Measurements from ENCODE around the gene ITGA6.
"Not testable (repeated sequence)": the region's sequence is repeated elsewhere in the genome, so short reads cannot be mapped to it uniquely, and the experiment has no call there.

The ITGA6 gene

GRCh38 chr2:172531309-172531708 is 103.9 kb downstream of the ITGA6 start:
- no peaks in the 10 kb centered on the region; the same call in 1 of the 2 replicates for H3K4me1 ChIP-seq (ENCODE audit: control insufficient read depth, insufficient read depth, low read length)
- no peak overlapping the region for H3K4me3 ChIP-seq (ENCODE audit: low read depth, low read length)
- peaks cover 55% of the 10 kb centered on the region for H3K9me3 ChIP-seq (ENCODE audit: control insufficient read depth, insufficient read depth, low read length)
- no peaks in the 10 kb centered on the region for H3K27me3 ChIP-seq (ENCODE audit: control insufficient read depth, insufficient read depth, low read length)
- H3K9ac ChIP-seq (ENCODE audit: low read depth, low read length) = no peak overlapping the region
- H3K36me3 ChIP-seq (ENCODE audit: control insufficient read depth, insufficient read depth, low read length) = no peaks in the 10 kb centered on the region
- H3K27ac ChIP-seq (ENCODE audit: low read depth, low read length) = no peak overlapping the region

- H3K36me3 ChIP-seq (ENCODE audit: control insufficient read depth, insufficient read depth, low read length) = not testable (repeated sequence)
Measured at GRCh38 chr2:172532461-172532860, 105.1 kb downstream of the ITGA6 start.

GRCh38 chr2:172533687-172534086 is 106.3 kb downstream of the ITGA6 start:
- Histone ChIP-seq H3K9me3 (ENCODE audit: control insufficient read depth, insufficient read depth, low read length) (peaks cover 54% of the 10 kb centered on the region), H3K36me3 (ENCODE audit: control insufficient read depth, insufficient read depth, low read length) (no peaks in the 10 kb centered on the region), H3K27ac (ENCODE audit: low read depth, low read length) (peak overlapping the region; percentile 88), H3K4me3 (ENCODE audit: low read depth, low read length) (no peak overlapping the region), H3K9ac (ENCODE audit: low read depth, low read length) (no peak overlapping the region), H3K27me3 (ENCODE audit: control insufficient read depth, insufficient read depth, low read length) (no peaks in the 10 kb centered on the region), H3K4me1 (ENCODE audit: control insufficient read depth, insufficient read depth, low read length) (no peaks in the 10 kb centered on the region; the same call in 1 of the 2 replicates)

More at GRCh38 chr2:172532461-172532860, 105.1 kb downstream of the ITGA6 start:
- peaks cover 54% of the 10 kb centered on the region for H3K9me3 ChIP-seq (ENCODE audit: control insufficient read depth, insufficient read depth, low read length)
- not testable (repeated sequence) for H3K4me3 ChIP-seq (ENCODE audit: low read depth, low read length); H3K9ac ChIP-seq (ENCODE audit: low read depth, low read length); H3K27me3 ChIP-seq (ENCODE audit: control insufficient read depth, insufficient read depth, low read length); H3K4me1 ChIP-seq (ENCODE audit: control insufficient read depth, insufficient read depth, low read length)
- peak overlapping the region; percentile 88 for H3K27ac ChIP-seq (ENCODE audit: low read depth, low read length)

DNA sequence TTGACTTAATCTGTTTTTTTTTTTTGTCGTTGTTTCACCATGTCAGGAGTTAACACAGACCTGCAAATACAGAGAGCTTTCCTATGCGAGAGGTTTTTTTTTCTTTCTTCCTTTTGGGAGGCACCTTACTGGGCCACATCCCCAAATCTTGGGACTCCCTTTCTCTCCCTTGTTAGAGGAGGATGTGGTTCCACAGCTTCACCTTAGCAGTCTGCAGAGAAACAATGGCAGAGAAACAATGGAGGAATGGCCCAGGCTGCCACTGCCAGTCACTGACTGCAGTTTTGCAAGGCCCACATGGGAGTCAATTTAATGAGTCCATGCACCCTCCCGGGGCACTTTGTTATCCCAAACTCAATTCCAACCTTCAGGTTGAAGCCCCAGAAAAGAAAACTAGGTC is 107.7 kb downstream of the ITGA6 start:
- no peak overlapping the region for H3K4me3 ChIP-seq (ENCODE audit: low read depth, low read length)
- H3K27me3 ChIP-seq (ENCODE audit: control insufficient read depth, insufficient read depth, low read length) = no peaks in the 10 kb centered on the region
- no peaks in the 10 kb centered on the region for H3K36me3 ChIP-seq (ENCODE audit: control insufficient read depth, insufficient read depth, low read length)
- peaks cover 59% of the 10 kb centered on the region for H3K9me3 ChIP-seq (ENCODE audit: control insufficient read depth, insufficient read depth, low read length)
- H3K27ac ChIP-seq (ENCODE audit: low read depth, low read length) = peak overlapping the region; percentile 78
- no peaks in the 10 kb centered on the region; the same call in 1 of the 2 replicates for H3K4me1 ChIP-seq (ENCODE audit: control insufficient read depth, insufficient read depth, low read length)
- H3K9ac ChIP-seq (ENCODE audit: low read depth, low read length) = no peak overlapping the region

DNA sequence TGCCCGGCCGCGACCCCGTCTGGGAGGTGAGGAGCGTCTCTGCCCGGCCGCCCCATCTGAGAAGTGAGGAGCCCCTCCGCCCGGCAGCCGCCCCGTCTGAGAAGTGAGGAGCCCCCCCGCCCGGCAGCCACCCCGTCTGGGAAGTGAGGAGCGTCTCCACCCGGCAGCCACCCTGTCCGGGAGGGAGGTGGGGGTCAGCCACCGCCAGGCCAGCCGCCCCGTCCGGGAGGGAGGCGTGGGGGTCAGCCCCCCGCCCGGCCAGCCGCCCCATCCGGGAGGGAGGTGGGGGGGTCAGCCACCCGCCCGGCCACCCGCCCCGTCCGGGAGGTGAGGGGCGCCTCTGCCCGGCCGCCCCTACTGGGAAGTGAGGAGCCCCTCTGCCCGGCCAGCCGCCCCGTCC is 110.5 kb downstream of the ITGA6 start:
- not testable (repeated sequence) for H3K4me3 ChIP-seq (ENCODE audit: low read depth, low read length); H3K9ac ChIP-seq (ENCODE audit: low read depth, low read length); H3K4me1 ChIP-seq (ENCODE audit: control insufficient read depth, insufficient read depth, low read length); H3K27me3 ChIP-seq (ENCODE audit: control insufficient read depth, insufficient read depth, low read length); H3K36me3 ChIP-seq (ENCODE audit: control insufficient read depth, insufficient read depth, low read length); H3K27ac ChIP-seq (ENCODE audit: low read depth, low read length)
- H3K9me3 ChIP-seq (ENCODE audit: control insufficient read depth, insufficient read depth, low read length) = peaks cover 49% of the 10 kb centered on the region

DNA sequence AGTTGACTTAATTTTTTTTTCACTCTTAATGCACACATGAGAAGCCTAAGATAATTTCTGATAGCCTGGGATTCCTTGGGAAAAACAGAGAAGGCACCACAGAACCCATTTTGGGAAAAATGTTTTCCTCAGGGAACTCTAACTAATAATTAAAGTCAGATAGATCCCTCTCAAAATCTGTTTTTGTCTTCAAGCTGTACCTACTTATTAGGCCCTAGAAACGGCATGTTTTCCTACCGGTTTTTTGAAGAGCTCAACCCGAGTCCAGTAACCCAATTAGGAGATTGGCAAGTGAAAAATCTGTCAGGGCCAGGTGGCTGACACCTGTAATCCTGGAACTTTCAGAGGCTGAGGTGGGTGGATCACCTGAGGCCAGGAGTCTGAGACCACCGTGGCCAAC is 112.4 kb downstream of the ITGA6 start:
- H3K27ac ChIP-seq (ENCODE audit: low read depth, low read length) = no peak overlapping the region
- H3K4me1 ChIP-seq (ENCODE audit: control insufficient read depth, insufficient read depth, low read length) = no peaks in the 10 kb centered on the region; the same call in 1 of the 2 replicates
- H3K27me3 ChIP-seq (ENCODE audit: control insufficient read depth, insufficient read depth, low read length) = no peaks in the 10 kb centered on the region
- no peaks in the 10 kb centered on the region for H3K36me3 ChIP-seq (ENCODE audit: control insufficient read depth, insufficient read depth, low read length)
- H3K4me3 ChIP-seq (ENCODE audit: low read depth, low read length) = no peak overlapping the region
- no peak overlapping the region for H3K9ac ChIP-seq (ENCODE audit: low read depth, low read length)
- peaks cover 45% of the 10 kb centered on the region for H3K9me3 ChIP-seq (ENCODE audit: control insufficient read depth, insufficient read depth, low read length)

GRCh38 chr2:172540421-172540820 is 113.0 kb downstream of the ITGA6 start:
- Histone ChIP-seq H3K4me3 (ENCODE audit: low read depth, low read length) (no peak overlapping the region), H3K9me3 (ENCODE audit: control insufficient read depth, insufficient read depth, low read length) (peaks cover 50% of the 10 kb centered on the region), H3K9ac (ENCODE audit: low read depth, low read length) (no peak overlapping the region), H3K36me3 (ENCODE audit: control insufficient read depth, insufficient read depth, low read length) (no peaks in the 10 kb centered on the region), H3K27ac (ENCODE audit: low read depth, low read length) (no peak overlapping the region), H3K4me1 (ENCODE audit: control insufficient read depth, insufficient read depth, low read length) (no peaks in the 10 kb centered on the region; the same call in 1 of the 2 replicates), H3K27me3 (ENCODE audit: control insufficient read depth, insufficient read depth, low read length) (no peaks in the 10 kb centered on the region)

DNA sequence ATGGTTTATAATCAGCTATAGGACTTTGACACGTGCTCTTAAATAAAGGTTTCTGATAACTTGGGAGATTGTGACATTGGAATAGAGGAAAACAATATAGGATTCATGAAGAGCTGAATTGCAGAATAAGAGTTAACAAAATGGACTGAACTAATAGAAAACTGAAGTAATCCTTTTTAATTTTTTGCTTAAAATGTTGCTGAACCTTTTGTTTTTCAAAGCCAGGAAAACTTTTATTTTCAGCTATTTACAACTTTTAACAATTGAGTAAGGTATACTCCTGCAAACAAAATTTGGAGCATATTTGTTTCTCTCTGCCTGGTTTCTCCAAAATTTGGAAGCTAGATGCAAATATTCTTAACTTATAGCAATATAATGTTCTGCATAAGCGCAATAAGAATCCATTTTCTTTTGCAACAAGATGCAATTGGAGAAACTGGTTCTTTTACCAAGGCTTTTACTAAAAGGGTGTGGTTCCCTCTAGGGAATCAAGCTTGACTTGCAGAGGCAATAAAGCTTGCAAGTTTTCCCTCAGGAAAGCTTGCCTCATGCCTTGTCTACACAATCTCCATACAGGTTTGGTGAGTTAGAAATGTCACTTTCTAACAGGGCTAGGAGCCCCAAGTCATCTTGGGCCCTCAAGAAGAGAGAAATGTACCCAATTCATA is 118.2 kb downstream of the ITGA6 start:
- no peaks in the 10 kb centered on the region for H3K36me3 ChIP-seq (ENCODE audit: control insufficient read depth, insufficient read depth, low read length)
- no peaks in the 10 kb centered on the region for H3K27me3 ChIP-seq (ENCODE audit: control insufficient read depth, insufficient read depth, low read length)
- H3K4me1 ChIP-seq (ENCODE audit: control insufficient read depth, insufficient read depth, low read length) = peaks cover 16% of the 10 kb centered on the region
- H3K9me3 ChIP-seq (ENCODE audit: control insufficient read depth, insufficient read depth, low read length) = peaks cover 54% of the 10 kb centered on the region
- H3K27ac ChIP-seq (ENCODE audit: low read depth, low read length) = no peak overlapping the region
- H3K4me3 ChIP-seq (ENCODE audit: low read depth, low read length) = no peak overlapping the region
- H3K9ac ChIP-seq (ENCODE audit: low read depth, low read length) = no peak overlapping the region

DNA sequence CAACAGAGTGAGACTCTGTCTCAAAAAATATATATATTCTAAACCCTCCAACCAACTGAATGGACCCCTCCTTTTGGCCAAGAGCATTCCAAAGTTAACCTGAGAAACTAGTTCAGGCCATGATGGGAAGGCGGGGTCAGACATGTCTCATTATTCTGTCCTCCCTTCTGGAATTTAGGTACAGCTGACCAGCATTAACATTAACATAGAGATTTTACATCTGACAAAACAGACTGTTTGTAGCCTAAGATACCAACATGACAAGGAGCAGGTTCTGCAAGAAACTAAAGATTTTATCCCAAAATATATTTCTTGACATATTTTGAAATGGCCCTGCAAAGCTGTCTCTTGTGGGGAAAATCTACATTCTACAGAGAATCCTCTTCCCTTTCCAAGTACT is 121.7 kb downstream of the ITGA6 start:
- no peaks in the 10 kb centered on the region for H3K27me3 ChIP-seq (ENCODE audit: control insufficient read depth, insufficient read depth, low read length)

DNA sequence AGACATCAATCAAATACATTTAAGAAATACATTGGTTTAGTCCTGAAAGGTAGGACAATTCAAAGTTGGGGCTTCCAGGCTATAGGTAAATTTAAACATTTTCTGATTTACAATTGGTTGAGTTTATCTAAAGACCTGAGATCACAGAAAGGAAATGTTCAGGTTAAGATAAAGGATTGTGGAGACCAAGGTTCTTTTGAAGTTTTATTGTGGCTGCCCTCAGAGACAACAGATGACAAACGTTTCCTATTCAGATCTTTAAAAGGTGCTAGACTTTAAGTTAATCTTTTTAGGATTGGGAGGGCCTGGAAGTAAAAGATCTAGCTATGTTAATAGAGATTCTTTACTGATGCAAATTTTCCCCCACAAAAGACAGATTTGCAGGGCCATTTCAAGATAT is 122.4 kb downstream of the ITGA6 start:
- Histone ChIP-seq H3K4me1 (ENCODE audit: control insufficient read depth, insufficient read depth, low read length) (peaks cover 41% of the 10 kb centered on the region), H3K9me3 (ENCODE audit: control insufficient read depth, insufficient read depth, low read length) (peaks cover 37% of the 10 kb centered on the region), H3K27ac (ENCODE audit: low read depth, low read length) (peak overlapping the region; percentile 94)
- H3K27me3 ChIP-seq (ENCODE audit: control insufficient read depth, insufficient read depth, low read length); H3K36me3 ChIP-seq (ENCODE audit: control insufficient read depth, insufficient read depth, low read length); H3K4me3 ChIP-seq (ENCODE audit: low read depth, low read length); H3K9ac ChIP-seq (ENCODE audit: low read depth, low read length): not testable (repeated sequence)

More for the DNA sequence above, 121.7 kb downstream of the ITGA6 start:
- H3K4me3 ChIP-seq (ENCODE audit: low read depth, low read length) = no peak overlapping the region
- H3K4me1 ChIP-seq (ENCODE audit: control insufficient read depth, insufficient read depth, low read length) = peaks cover 34% of the 10 kb centered on the region
- no peak overlapping the region for H3K9ac ChIP-seq (ENCODE audit: low read depth, low read length)
- H3K9me3 ChIP-seq (ENCODE audit: control insufficient read depth, insufficient read depth, low read length) = peaks cover 42% of the 10 kb centered on the region
- peak overlapping the region; percentile 94 for H3K27ac ChIP-seq (ENCODE audit: low read depth, low read length)
- H3K36me3 ChIP-seq (ENCODE audit: control insufficient read depth, insufficient read depth, low read length) = no peaks in the 10 kb centered on the region

DNA sequence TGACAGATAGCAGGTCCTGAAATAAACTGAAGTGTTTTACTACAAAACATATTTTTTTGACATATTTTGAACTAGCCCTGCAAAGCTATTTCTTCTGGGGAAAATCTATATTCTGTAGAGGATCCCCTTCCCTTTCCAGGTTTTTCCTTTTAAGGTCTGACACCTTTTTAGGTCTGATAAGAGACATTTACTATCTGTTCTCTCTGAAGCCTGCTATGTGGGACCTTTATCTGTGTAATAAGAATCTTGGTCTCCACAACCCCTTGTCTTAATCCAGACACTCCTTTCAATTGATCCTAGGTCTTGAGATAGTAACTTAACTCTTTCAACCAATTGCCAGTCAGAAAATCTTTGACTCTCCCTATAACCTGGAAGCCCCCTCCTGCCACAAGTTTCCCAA is 123.0 kb downstream of the ITGA6 start:
- peaks cover 31% of the 10 kb centered on the region for H3K9me3 ChIP-seq (ENCODE audit: control insufficient read depth, insufficient read depth, low read length)
- peaks cover 45% of the 10 kb centered on the region for H3K4me1 ChIP-seq (ENCODE audit: control insufficient read depth, insufficient read depth, low read length)
- H3K36me3 ChIP-seq (ENCODE audit: control insufficient read depth, insufficient read depth, low read length) = no peaks in the 10 kb centered on the region

More for the DNA sequence above, 123.0 kb downstream of the ITGA6 start:
- Histone ChIP-seq H3K9ac (ENCODE audit: low read depth, low read length) (no peak overlapping the region), H3K27me3 (ENCODE audit: control insufficient read depth, insufficient read depth, low read length) (no peaks in the 10 kb centered on the region; the same call in 1 of the 2 replicates), H3K27ac (ENCODE audit: low read depth, low read length) (peak overlapping the region; percentile 94), H3K4me3 (ENCODE audit: low read depth, low read length) (no peak overlapping the region)
